DLD1 (cell line): ENCODE data around the gene UTY.

Experiments
- in situ Hi-C: cut with HindIII; loops from 2 replicates; pipeline ENCODE4 v1.10.0; 2017; ENCODE audit warnings: low sequenced_read_pairs

The UTY gene

GRCh38 chrY:13479828-13480227 is at the start of gene UTY:
Gene UTY (minus strand): TSS chrY:13480033. CDS start chrY:13479665, 368 bp downstream.
- in situ Hi-C loops: no loop called here

- in situ Hi-C loops: no loop called here
Measured at GRCh38 chrY:13520474-13520873, 40.6 kb upstream of the UTY start.

DNA sequence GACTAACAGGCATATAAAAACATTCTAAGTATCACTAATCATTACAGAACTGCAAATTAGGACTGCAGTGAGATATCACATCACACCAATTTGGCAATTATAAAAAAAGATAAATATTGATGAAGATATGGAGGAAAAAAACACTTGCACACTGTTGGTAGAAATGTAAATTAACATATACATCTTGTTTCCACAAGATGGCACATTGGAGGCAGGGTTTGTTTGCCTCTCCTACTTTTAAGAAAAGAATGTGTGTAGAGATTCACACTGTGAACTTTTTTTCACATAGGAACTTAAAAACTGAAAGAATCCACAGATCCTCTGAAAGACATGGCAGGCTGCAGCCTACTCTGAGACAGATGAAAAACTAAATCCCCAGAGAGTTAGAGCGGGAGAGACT is 21.4 kb upstream of the UTY start:
- in situ Hi-C loops: no loop called here

GRCh38 chrY:13493737-13494136 is 13.9 kb upstream of the UTY start:
- in situ Hi-C loops: no loop called here

DNA sequence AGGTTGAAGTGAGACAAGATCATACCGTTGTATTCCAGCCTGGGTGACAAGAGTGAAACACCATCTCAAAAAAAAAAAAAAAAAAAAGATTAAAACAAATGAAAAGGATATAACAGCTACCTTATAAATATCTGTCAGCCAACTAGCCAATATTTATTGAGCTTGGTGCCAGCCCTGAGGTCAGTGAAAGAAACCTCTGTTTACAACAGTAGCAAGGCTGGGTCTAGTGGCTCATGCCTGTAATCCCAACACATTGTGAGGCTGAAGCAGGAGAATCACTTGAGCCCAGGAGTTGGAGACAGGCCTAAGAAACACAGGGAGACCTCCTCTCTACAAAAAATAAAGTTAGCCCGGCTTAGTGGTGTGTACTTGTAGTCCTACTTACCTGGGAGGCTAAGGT is 12.6 kb upstream of the UTY start:
- in situ Hi-C loops: no loop called here

DNA sequence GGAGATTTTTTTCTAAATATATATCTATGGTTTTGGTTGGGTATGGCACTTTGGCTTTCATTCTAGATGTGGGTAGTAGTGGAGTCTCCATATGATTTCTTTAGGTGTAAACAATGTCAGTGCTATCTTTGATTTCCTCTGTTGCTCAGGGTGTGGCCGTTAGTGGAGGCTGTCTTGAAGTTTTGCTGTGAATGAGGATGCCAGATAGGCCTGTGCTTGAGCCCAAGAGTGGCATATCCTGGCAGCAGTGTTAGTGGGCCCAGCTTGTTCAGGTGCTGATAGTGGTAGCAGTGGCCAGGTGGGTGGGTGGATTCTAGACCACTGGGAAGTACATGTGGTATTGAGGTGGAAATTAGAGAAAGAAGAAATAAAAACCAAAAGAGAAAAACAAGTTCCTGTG is 8.9 kb upstream of the UTY start:
- in situ Hi-C loops: no loop called here

DNA sequence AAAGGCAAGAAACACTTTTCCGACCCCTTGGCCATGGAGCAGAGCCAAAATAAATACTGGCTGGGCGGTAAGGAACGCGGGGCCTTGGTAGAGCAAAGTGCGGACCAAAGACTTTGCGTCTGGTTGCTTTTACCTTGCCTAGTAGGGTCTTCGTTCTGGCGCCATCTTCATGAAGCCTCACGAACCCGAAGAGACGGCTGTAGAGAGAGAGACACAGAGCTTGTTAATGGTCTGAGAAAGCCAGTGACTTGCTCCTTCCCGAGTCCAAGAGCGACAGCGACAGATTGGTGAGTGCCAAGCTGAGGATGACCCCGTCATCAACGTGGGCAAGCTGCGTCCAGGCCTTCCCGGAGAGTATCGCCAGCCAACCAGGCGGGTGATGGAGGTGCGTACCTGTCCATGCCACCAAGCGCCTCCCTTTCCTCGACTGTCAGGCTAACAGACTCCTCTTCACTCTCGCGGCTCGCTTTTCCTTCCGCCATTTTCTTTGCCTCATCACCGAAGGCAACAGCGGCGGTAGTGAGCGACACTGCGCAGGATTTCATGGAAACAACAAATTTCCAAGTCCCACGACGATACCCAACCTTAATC is 617 bp downstream of the UTY start:
- in situ Hi-C loops: no loop called here

- in situ Hi-C loops: no loop called here
Measured at GRCh38 chrY:13478126-13478785, 1.6 kb downstream of the UTY start.

DNA sequence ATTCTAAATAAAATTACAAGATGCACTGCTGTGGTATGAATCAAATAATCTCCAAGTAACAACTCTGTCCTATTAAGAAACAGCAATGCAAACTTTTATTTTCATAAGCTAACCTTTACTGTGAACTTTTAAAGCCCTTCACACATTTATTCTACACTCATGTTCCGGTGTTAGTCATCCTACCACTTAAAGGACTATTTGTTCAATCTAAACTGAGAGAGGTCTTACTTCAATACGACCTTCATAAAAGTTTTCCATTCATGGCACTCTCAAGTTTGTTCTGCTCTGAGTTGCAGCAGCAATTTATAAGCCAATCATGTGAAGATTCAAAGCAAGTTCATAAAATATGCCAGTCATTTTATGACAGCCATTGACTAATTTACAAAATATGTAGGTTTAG is 4.8 kb downstream of the UTY start:
- in situ Hi-C loops: no loop called here

DNA sequence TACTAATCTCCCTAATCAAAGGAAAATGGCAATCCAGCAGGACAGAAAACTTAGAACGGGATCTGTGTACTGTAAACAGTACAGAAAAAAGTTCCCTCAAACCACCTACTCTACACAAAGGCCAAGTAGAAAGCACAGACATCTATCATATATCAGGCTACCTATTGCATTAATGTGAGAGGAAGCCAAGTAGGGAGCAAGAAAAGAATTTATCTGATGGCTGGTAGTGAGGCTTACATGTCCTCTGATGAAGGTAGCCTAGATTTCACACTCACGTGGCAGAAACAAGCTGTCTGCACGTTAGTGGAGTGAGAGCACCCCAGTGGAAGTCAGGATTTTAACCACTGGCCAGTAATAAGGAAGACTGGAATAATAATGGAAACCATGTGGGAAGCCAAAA is 28.3 kb downstream of the UTY start:
- in situ Hi-C loops: no loop called here

- in situ Hi-C loops: no loop called here
Measured at GRCh38 chrY:13450596-13451130, 29.2 kb downstream of the UTY start.

- in situ Hi-C loops: no loop called here
Measured at GRCh38 chrY:13445566-13445965, 34.3 kb downstream of the UTY start.

DNA sequence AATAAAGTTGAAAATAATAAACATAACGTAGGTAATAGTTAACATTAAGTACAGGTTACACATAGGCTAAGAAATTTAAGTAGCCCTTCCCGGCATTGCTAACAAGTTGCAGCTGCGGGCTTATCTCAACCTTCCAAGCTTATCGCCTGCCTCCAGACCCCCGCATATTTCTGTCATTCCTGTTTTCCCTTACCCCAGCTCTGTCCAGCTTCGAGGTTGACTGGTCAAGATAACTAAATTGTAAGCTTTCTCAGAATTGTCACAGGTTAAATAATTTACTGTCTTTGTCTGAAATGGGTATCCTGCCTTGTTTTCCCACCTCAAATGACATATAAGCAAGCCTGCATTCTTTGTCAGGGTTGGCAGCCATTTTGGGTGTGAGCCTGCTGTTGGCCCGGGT is 36.7 kb downstream of the UTY start:
- in situ Hi-C loops: no loop called here

- in situ Hi-C loops: no loop called here
Measured at GRCh38 chrY:13440811-13441210, 39.0 kb downstream of the UTY start.

DNA sequence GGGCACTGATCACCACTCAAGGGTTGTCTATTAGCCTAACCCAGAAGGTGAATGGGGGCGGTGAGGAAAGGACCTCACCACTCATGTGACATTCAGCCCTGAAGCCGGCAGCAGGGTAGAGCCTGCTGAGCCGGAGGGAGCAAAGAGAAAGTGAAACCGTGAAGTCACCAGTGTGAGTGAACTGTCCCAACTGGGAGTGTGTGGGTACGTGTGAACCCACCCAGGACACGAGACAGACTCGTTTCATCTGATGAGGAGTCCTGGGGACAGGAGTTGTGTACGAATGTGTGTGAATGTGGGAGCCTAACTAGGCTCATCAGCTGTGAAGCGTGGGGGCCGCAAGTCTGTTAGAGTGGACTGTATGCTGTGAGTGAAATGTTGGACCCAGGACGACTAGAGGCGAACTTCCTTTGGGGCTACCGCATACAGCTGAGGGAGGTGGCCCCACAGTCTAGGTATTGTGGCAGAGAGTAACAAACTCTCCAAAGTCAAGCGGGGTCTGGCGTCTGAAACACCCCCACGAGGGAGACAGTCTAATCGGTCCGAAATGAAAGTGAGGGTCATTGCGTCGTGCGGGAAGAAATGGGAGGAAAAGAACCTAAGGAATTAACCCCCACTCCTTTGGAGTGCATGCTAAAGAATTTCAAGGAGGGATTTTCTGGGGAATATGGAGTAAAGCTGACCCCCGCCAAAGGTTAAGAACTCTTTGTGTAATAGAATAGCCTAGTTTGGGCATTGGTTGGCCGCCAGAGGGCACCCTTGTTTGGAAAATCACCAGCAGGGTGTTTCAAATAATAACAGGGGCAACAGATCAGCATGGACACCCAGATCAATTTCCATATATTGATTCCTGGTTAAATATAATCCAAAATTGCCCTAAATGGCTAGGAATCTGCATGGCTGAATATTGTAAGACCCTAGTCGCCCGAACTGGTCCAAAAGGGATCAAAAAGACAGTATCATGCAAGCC is 43.6 kb downstream of the UTY start:
- in situ Hi-C loops: no loop called here

DNA sequence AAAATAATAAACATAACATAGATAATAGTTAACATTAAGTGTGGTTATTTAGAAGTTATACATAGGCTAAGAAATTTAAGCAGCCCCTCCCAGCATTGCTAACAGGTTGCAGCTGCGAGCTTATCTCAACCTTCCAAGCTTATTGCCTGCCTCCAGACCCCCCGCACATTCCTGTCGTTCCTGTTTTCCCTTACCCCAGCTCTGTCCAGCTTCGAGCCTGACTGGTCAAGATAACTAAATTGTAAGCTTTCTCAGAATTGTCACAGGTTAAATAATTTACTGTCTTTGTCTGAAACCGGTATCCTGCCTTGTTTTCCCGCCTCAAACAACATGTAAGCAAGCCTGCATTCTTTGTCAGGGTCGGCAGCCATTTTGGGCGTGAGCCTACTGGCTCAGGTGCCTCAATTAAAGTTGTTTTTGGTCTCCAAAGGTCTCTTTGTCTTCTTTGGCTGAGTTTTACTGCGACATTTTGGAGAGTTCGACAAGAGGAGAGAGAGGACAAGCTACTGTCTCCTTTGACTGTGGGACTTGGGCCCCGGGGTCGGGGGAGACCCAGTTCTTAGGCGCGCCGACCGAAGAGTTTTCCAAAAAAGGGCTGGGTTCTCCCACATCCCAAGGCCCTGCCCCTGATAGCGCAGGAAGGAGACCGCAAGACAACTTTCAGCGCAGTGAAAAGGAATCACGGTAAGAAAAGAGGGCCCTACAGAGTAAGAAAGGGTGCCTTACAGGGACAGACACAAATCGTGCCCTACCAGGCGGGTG is 44.4 kb downstream of the UTY start:
- in situ Hi-C loops: no loop called here

GRCh38 chrY:13432293-13433025 is 47.4 kb downstream of the UTY start:
- in situ Hi-C loops: no loop called here

DNA sequence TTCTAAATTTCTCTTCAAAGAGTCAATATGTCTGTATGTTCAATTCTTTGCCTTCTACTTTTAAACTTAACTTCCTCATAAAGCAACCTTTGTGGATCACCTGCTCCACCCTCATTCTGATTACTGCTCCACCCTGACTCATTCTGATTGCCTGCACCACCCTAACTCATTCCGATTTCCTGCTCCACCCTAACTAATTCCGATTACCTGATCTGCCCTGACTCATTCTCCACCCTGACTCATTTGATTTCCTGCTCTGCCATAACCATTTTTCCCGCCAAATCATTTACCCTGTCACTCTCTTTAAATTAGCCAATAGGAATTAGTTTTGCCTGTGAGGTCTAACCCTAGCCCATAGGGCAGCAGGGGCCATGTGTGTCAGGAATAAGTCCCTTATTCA is 50.3 kb downstream of the UTY start:
- in situ Hi-C loops: no loop called here

GRCh38 chrY:13423281-13423732 is 56.5 kb downstream of the UTY start:
- in situ Hi-C loops: no loop called here
